Kidney epithelial cell (primary cell): ENCODE measurements around the gene FCGR3A. TPM values are rescaled to one million over a fixed set of nuclear protein-coding genes. Genes with fewer than 3 reads are reported as not detected.
"Not testable (repeated sequence)": the region's sequence is repeated elsewhere in the genome, so short reads cannot be mapped to it uniquely, and the experiment has no call there.

Experiments
- DNase-seq: peaks from one replicate; pipeline ENCODE4 v3.0.0-alpha.2; 2010; ENCODE audit warnings: low read depth
- H3K27me3 ChIP-seq: 2 replicates; pipeline ENCODE4 v1.6.0; 2011; ENCODE audit warnings: low read length; ENCODE audit not compliant: control insufficient read depth, insufficient read depth
- H3K36me3 ChIP-seq: 2 replicates; pipeline ENCODE4 v1.5.1; 2011; ENCODE audit warnings: low read length; ENCODE audit not compliant: control insufficient read depth, insufficient read depth
- H3K4me3 ChIP-seq: 2 replicates; pipeline ENCODE4 v1.5.1; 2011; ENCODE audit warnings: low read depth, mild to moderate bottlenecking, control low read depth, low read length
- total RNA-seq: library from RNA; depleted of rRNA; stranded (reverse); fragments of >200 nt; gene quantifications from 2 replicates; pipeline ENCODE4 v1.2.3, GENCODE V29; 2015

The FCGR3A gene
- total RNA-seq, 1 donor from 2014 or later, result 0.79 TPM

GRCh38 chr1:161576676-161577075, 27.1 kb upstream of the FCGR3A start:
- H3K4me3 ChIP-seq, DNase-seq, H3K36me3 ChIP-seq, H3K27me3 ChIP-seq: not testable (repeated sequence)

GRCh38 chr1:161571703-161572102, 22.1 kb upstream of the FCGR3A start:
- H3K27me3 ChIP-seq, H3K36me3 ChIP-seq, DNase-seq, H3K4me3 ChIP-seq: not testable (repeated sequence)

- not testable (repeated sequence) for DNase-seq, H3K27me3 ChIP-seq, H3K4me3 ChIP-seq, H3K36me3 ChIP-seq
Observed at GRCh38 chr1:161566602-161566960, 17.0 kb upstream of the FCGR3A start.

- not testable (repeated sequence) for DNase-seq, H3K4me3 ChIP-seq, H3K36me3 ChIP-seq, H3K27me3 ChIP-seq
Observed at GRCh38 chr1:161563522-161563921, 13.9 kb upstream of the FCGR3A start.

GRCh38 chr1:161562441-161562840, 12.8 kb upstream of the FCGR3A start:
- not testable (repeated sequence) for H3K36me3 ChIP-seq, H3K27me3 ChIP-seq

GRCh38 chr1:161560960-161561715, 11.5 kb upstream of the FCGR3A start:
- H3K36me3 ChIP-seq, H3K4me3 ChIP-seq, DNase-seq, H3K27me3 ChIP-seq: not testable (repeated sequence)

More at GRCh38 chr1:161562441-161562840, 12.8 kb upstream of the FCGR3A start:
- not testable (repeated sequence) for DNase-seq, H3K4me3 ChIP-seq

GRCh38 chr1:161557506-161558450, 8.2 kb upstream of the FCGR3A start:
- not testable (repeated sequence) for DNase-seq, H3K36me3 ChIP-seq, H3K27me3 ChIP-seq

GRCh38 chr1:161556990-161557389, 7.4 kb upstream of the FCGR3A start:
- not testable (repeated sequence) for H3K36me3 ChIP-seq, DNase-seq, H3K27me3 ChIP-seq, H3K4me3 ChIP-seq

More at GRCh38 chr1:161557506-161558450, 8.2 kb upstream of the FCGR3A start:
- not testable (repeated sequence) for H3K4me3 ChIP-seq

GRCh38 chr1:161556143-161556542, 6.5 kb upstream of the FCGR3A start:
- H3K27me3 ChIP-seq, H3K4me3 ChIP-seq, H3K36me3 ChIP-seq, DNase-seq: not testable (repeated sequence)

GRCh38 chr1:161554815-161555417, 5.3 kb upstream of the FCGR3A start:
- DNase-seq, H3K36me3 ChIP-seq, H3K27me3 ChIP-seq, H3K4me3 ChIP-seq: not testable (repeated sequence)

GRCh38 chr1:161554340-161554739, 4.7 kb upstream of the FCGR3A start:
- DNase-seq, H3K27me3 ChIP-seq, H3K36me3 ChIP-seq, H3K4me3 ChIP-seq: not testable (repeated sequence)

GRCh38 chr1:161553631-161554030, 4.0 kb upstream of the FCGR3A start:
- not testable (repeated sequence) for H3K36me3 ChIP-seq, DNase-seq, H3K4me3 ChIP-seq, H3K27me3 ChIP-seq

GRCh38 chr1:161550942-161551341, 1.3 kb upstream of the FCGR3A start:
- H3K27me3 ChIP-seq, H3K4me3 ChIP-seq, DNase-seq, H3K36me3 ChIP-seq: not testable (repeated sequence)

- not testable (repeated sequence) for H3K36me3 ChIP-seq, H3K27me3 ChIP-seq, DNase-seq, H3K4me3 ChIP-seq
Observed at GRCh38 chr1:161548749-161549406, 740 bp downstream of the FCGR3A start.
